H1 (cell line): ENCODE results near the gene ZBTB34. TPM values are rescaled to one million over a fixed set of nuclear protein-coding genes. Genes with fewer than 3 reads are reported as not detected.

Source experiments
- CTCF ChIA-PET: fragments of 300-600 bp; sonication (Branson Sonifier 250); formaldehyde crosslinking; loops from one replicate; lab custom pipeline; 2021; ENCODE audit not compliant: partially characterized antibody; lab: Charles Lee
- POLR2A ChIA-PET: fragments of 300-600 bp; sonication (Branson Sonifier 250); formaldehyde crosslinking; loops from one replicate; lab custom pipeline; 2021; ENCODE audit warnings: inconsistent platforms; ENCODE audit not compliant: partially characterized antibody; lab: Charles Lee
- DNase-seq, 2 experiments: peaks; one replicate each; pipeline versions ENCODE4 v3.0.0 to v3.0.0-alpha.2; 2010 to 2022; ENCODE audit warnings: low spot score in 2 of 2, low read depth in 1 of 2, mixed read lengths in 1 of 2
- FAIRE-seq: peaks from 2 replicates; lab custom pipeline; 2011; peaks lifted over from hg19 to GRCh38; lab: Jason Lieb, UNC
- H2AFZ ChIP-seq: 2 replicates; pipeline ENCODE4 v1.8.1; 2012; ENCODE audit warnings: low read length, inconsistent platforms
- H2AK5ac ChIP-seq: 2 replicates; pipeline ENCODE4 v1.6.1; 2013; ENCODE audit warnings: low read depth, low read length
- H2BK120ac ChIP-seq: replicated peaks from 2 replicates; pipeline ENCODE3; 2013; ENCODE audit warnings: low read depth, low read length, inconsistent platforms
- H2BK12ac ChIP-seq: 2 replicates; pipeline ENCODE4 v1.6.1; 2013; ENCODE audit warnings: low read depth, low read length
- H2BK15ac ChIP-seq: 2 replicates; pipeline ENCODE4 v1.6.1; 2013; ENCODE audit warnings: low read length
- H2BK20ac ChIP-seq: 2 replicates; pipeline ENCODE4 v1.6.1; 2013; ENCODE audit warnings: low read length
- H2BK5ac ChIP-seq: 2 replicates; pipeline ENCODE4 v1.6.1; 2013; ENCODE audit warnings: low read depth, low read length
- H3K14ac ChIP-seq: 2 replicates; pipeline ENCODE4 v1.6.1; 2013; ENCODE audit warnings: inconsistent platforms; ENCODE audit not compliant: insufficient read length
- H3K18ac ChIP-seq: 2 replicates; pipeline ENCODE4 v1.6.1; 2013; ENCODE audit warnings: low read length; ENCODE audit errors: extremely low read depth
- H3K23ac ChIP-seq: 2 replicates; pipeline ENCODE4 v1.6.1; 2013; ENCODE audit warnings: inconsistent platforms; ENCODE audit not compliant: insufficient read length
- H3K23me2 ChIP-seq: 2 replicates; pipeline ENCODE4 v1.6.1; 2013; ENCODE audit warnings: low read depth, low read length
- H3K27ac ChIP-seq: 2 replicates; pipeline ENCODE4 v1.6.1; 2011; ENCODE audit warnings: low read depth, low read length, inconsistent platforms
- H3K27me3 ChIP-seq, 4 experiments: replicated peaks in 1 of 4; 1 replicate in 1 of 4; 2 replicates in 3 of 4; pipeline versions ENCODE4 v1.6.1 to v1.8.1; 2011 to 2013; ENCODE audit warnings: low read length in 3 of 4, mild to moderate bottlenecking in 3 of 4, inconsistent platforms in 2 of 4, mixed read lengths in 2 of 4, moderate library complexity in 1 of 4; ENCODE audit not compliant: control insufficient read depth in 3 of 4, insufficient read depth in 3 of 4; ENCODE audit errors: extremely low read depth in 1 of 4
- H3K36me3 ChIP-seq, 4 experiments: 2 replicates each; pipeline versions ENCODE4 v1.6.1 to v1.8.1; 2011 to 2013; ENCODE audit warnings: mild to moderate bottlenecking in 4 of 4, low read length in 3 of 4, moderate library complexity in 2 of 4, control low read depth in 1 of 4, inconsistent platforms in 1 of 4; ENCODE audit not compliant: insufficient read depth in 4 of 4, control insufficient read depth in 2 of 4
- H3K4ac ChIP-seq: replicated peaks from 2 replicates; pipeline ENCODE3; 2013; ENCODE audit warnings: low read length, low read depth, mixed read lengths, inconsistent platforms; ENCODE audit not compliant: insufficient read length
- H3K4me1 ChIP-seq, 4 experiments: replicated peaks in 1 of 4; 1 replicate in 1 of 4; 2 replicates in 3 of 4; pipeline versions ENCODE4 v1.6.1 to v1.8.1; 2011 to 2013; ENCODE audit warnings: low read length in 3 of 4, inconsistent platforms in 2 of 4, mixed read lengths in 1 of 4; ENCODE audit not compliant: insufficient read depth in 4 of 4, control insufficient read depth in 3 of 4
- H3K4me2 ChIP-seq, 2 experiments: 2 replicates each; pipeline versions ENCODE4 v1.6.1 to v1.8.1; 2011 to 2013; ENCODE audit warnings: low read depth in 2 of 2, low read length in 2 of 2, control low read depth in 1 of 2, inconsistent platforms in 1 of 2, mild to moderate bottlenecking in 1 of 2; ENCODE audit not compliant: insufficient read depth in 1 of 2
- H3K4me3 ChIP-seq, 4 experiments: fragments of 200-600, 300-600 bp in 1 of 4; sonication (generic), shearing (Covaris generic), sonication (Bioruptor Twin) in 1 of 4; 2 replicates each; pipeline versions ENCODE4 v1.5.1 to v1.8.1; 2011 to 2016; ENCODE audit warnings: low read length in 4 of 4, low read depth in 3 of 4, control low read depth in 2 of 4, inconsistent platforms in 2 of 4, mild to moderate bottlenecking in 2 of 4, mixed read lengths in 1 of 4, moderate library complexity in 1 of 4; ENCODE audit not compliant: insufficient read depth in 2 of 4; ENCODE audit errors: extremely low read depth in 1 of 4
- H3K56ac ChIP-seq: replicated peaks from 2 replicates; pipeline ENCODE3; 2013; ENCODE audit warnings: low read depth, mild to moderate bottlenecking, mixed read lengths, low read length, inconsistent platforms; ENCODE audit not compliant: insufficient read length
- H3K79me1 ChIP-seq: 2 replicates; pipeline ENCODE4 v1.6.1; 2013; ENCODE audit warnings: low read depth, low read length, control low read depth
- H3K79me2 ChIP-seq, 2 experiments: 2 replicates each; pipeline versions ENCODE4 v1.6.1 to v1.8.1; 2012 to 2013; ENCODE audit warnings: low read length in 2 of 2, mild to moderate bottlenecking in 2 of 2, inconsistent platforms in 1 of 2; ENCODE audit not compliant: insufficient read depth in 2 of 2, control insufficient read depth in 1 of 2
- H3K9ac ChIP-seq, 4 experiments: replicated peaks in 1 of 4; 1 replicate in 1 of 4; 2 replicates in 3 of 4; pipeline versions ENCODE4 v1.6.1 to v1.8.1; 2011 to 2013; ENCODE audit warnings: low read depth in 3 of 4, low read length in 3 of 4, control low read depth in 2 of 4, mild to moderate bottlenecking in 2 of 4, moderate library complexity in 2 of 4, inconsistent platforms in 1 of 4; ENCODE audit errors: extremely low read depth in 1 of 4
- H3K9me3 ChIP-seq, 2 experiments: 2 replicates each; pipeline versions ENCODE4 v1.6.1 to v1.8.1; 2012 to 2013; ENCODE audit warnings: mild to moderate bottlenecking in 2 of 2, moderate library complexity in 2 of 2, control low read depth in 1 of 2, inconsistent platforms in 1 of 2, low read depth in 1 of 2, low read length in 1 of 2, mixed read lengths in 1 of 2; ENCODE audit not compliant: insufficient read depth in 2 of 2
- H4K20me1 ChIP-seq, 2 experiments: replicated peaks in 1 of 2; 2 replicates each; pipeline versions ENCODE3 to v1.8.1; 2011 to 2013; ENCODE audit warnings: inconsistent platforms in 2 of 2, low read length in 2 of 2, mild to moderate bottlenecking in 1 of 2; ENCODE audit not compliant: insufficient read depth in 2 of 2, control insufficient read depth in 1 of 2
- H4K5ac ChIP-seq: 2 replicates; pipeline ENCODE4 v1.6.1; 2013; ENCODE audit warnings: low read length, low read depth, mixed read lengths, inconsistent platforms; ENCODE audit not compliant: insufficient read length
- H4K8ac ChIP-seq: 2 replicates; pipeline ENCODE4 v1.8.0; 2013; ENCODE audit warnings: mild to moderate bottlenecking, moderate library complexity, low read length, inconsistent platforms; ENCODE audit not compliant: insufficient read depth; ENCODE audit errors: extremely low read depth
- H4K91ac ChIP-seq: replicated peaks from 2 replicates; pipeline ENCODE3; 2013; ENCODE audit warnings: low read length, mixed read lengths, inconsistent platforms; ENCODE audit not compliant: insufficient read length
- GABPA ChIP-seq: IDR thresholded peaks from 2 replicates; pipeline ENCODE4 v1.6.1; 2011; ENCODE audit warnings: mild to moderate bottlenecking, low read length, moderate library complexity, borderline replicate concordance; ENCODE audit not compliant: insufficient read depth
- TEAD4 ChIP-seq: IDR thresholded peaks from 2 replicates; pipeline ENCODE4 v1.6.1; 2012; ENCODE audit warnings: low read depth, low read length, inconsistent platforms, mixed read lengths
- WGBS, 2 experiments: shearing (Covaris generic) in 1 of 2; methylation state at CpG; one replicate each; pipeline versions ENCODE4 v1.1.6 to v1.1.7; 2013 to 2015; ENCODE audit warnings: low lambda C conversion rate in 2 of 2, mixed read lengths in 2 of 2, inconsistent platforms in 1 of 2, low coverage in 1 of 2, missing lambda C conversion rate in 1 of 2; ENCODE audit not compliant: insufficient replicate concordance in 2 of 2, insufficient coverage in 1 of 2, insufficient read length in 1 of 2; ENCODE audit errors: extremely low coverage in 1 of 2, missing lambda C conversion rate in 1 of 2; 5-methylcytosine and 5-hydroxymethylcytosine counted together
- polyA plus RNA-seq, 7 experiments: library from polyadenylated mRNA; depleted of rRNA in 3 of 7; stranded (reverse) in 5 of 7; unstranded in 2 of 7; fragments of >200 nt in 5 of 7; fragments of 200-250 nt in 2 of 7; gene quantifications; 1 replicate in 5 of 7; 2 replicates in 1 of 7; 4 replicates in 1 of 7; pipeline versions ENCODE4 v1.2.1 to v1.2.3, GENCODE V29; 2011 to 2013; ENCODE audit warnings: missing spikeins in 2 of 7, mixed read lengths in 2 of 7
- total RNA-seq: library from RNA; stranded (reverse); fragmentation: NEBNext Ultra II Directional; extraction: Animal tissue kit (Norgen Biotek cat#: 25700); gene quantifications from 2 replicates; pipeline ENCODE4 v1.2.1, GENCODE V29; 2021

ZBTB34 gene
- total and polyA plus RNA-seq, 2 of the 8 experiments (the other 6 are each of a cell fraction or from before 2014, with no cell fraction given) = 8.2 to 15.9 TPM

DNA sequence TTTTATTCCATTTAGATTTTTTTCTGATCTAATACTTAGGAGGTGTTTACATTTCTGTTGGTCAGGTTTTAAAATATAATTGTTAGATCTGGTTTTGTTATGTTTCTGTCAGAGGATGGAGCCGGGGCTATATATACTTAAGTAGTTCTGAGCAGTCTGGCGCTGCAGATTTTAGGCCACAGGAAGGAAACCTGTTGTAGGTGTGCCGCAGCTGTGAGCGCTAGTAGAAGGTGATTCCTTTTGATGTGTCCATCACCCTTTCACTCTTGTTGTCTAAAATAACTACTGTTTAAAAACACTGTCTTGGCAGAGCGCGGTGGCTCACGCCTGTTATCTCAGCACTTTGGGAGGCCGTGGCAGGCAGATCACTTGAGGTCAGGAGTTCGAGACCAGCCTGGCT, 17.0 kb downstream of the ZBTB34 start:
- POLR2A ChIA-PET = interaction anchor here (1.1 to 1.3 kb wide), 2 partner anchors 9 kb away, joined by 3 to 4 read pairs; no protein-coding TSS in a partner anchor

More for the DNA sequence above, 17.0 kb downstream of the ZBTB34 start:
- Histone ChIP-seq H3K9ac (no peak overlapping the region), H3K4ac (no peak overlapping the region), H4K8ac (no peak overlapping the region), H4K91ac (no peak overlapping the region), H3K9me3 (no peaks in the 10 kb centered on the region), H3K4me3 (no peak overlapping the region), H3K27me3 (no peaks in the 10 kb centered on the region), H3K36me3 (peaks cover 4 to 24% (median 15%) of the 10 kb centered on the region in 4 experiments; a peak in 5 of 8 replicates), H4K5ac (no peak overlapping the region), H2BK12ac (no peak overlapping the region), H3K23me2 (no peaks in the 10 kb centered on the region), H3K79me1 (peaks cover 4% of the 10 kb centered on the region), H4K20me1 (peaks cover 2 to 12% of the 10 kb centered on the region in 2 experiments), H3K4me2 (no peak overlapping the region), H3K18ac (no peak overlapping the region), H3K79me2 (peaks cover 0 to 35% of the 10 kb centered on the region in 2 experiments; a peak in 2 of 4 replicates), H2BK15ac (no peak overlapping the region), H2BK20ac (no peak overlapping the region), H3K23ac (no peak overlapping the region), H3K14ac (no peak overlapping the region), H2AFZ (no peak overlapping the region), H3K56ac (no peak overlapping the region), H2BK120ac (no peak overlapping the region), H2BK5ac (no peak overlapping the region), H3K27ac (no peak overlapping the region), H2AK5ac (no peak overlapping the region), H3K4me1 (no peaks in the 10 kb centered on the region)
- FAIRE-seq (no peak), DNase-seq (no peak)
- no peak for TF ChIP-seq GABPA
- TF ChIP-seq TEAD4 = no peak
- CTCF ChIA-PET = interaction anchor here (1.5 kb wide), 1 partner anchor 15 kb away, joined by 3 read pairs; no protein-coding TSS in a partner anchor
- 94% methylated on average over 9 of the region's 9 CpGs; no CpG with 5 or more reads in 1 of the 2 experiments for WGBS, 2 experiments
